ENCODE measurements around the gene XCL2. TPM values are rescaled to one million over a fixed set of nuclear protein-coding genes. Genes with fewer than 3 reads are reported as not detected.

XCL2 gene
- total RNA-seq, 4 donors from 2014 or later = 4.6 TPM; not detected in 3

DNA sequence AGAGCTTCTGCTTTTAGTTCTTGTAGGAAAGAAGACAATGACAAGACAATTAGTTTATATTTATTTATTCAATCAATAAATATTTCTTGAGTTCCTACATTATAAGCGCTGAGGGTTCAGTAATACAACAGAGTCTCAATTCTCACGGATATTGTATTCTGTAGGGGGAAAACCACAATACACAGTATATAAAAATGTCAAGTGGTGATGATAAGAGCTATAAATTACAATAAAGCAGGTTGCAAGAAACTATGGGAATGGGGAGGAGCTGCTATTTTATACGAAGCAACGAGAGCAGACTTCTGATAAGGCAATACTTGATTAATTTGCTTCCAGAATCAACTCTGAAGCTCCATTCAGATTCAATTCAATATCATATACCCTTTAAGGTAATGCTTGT, 22.0 kb upstream of the XCL2 start:
- Histone ChIP-seq H3K4me3 (no peak overlapping the region), H3K9me3 (no peaks in the 10 kb centered on the region), H3K27me3 (no peaks in the 10 kb centered on the region), H3K36me3 (no peaks in the 10 kb centered on the region), H3K4me1 (no peaks in the 10 kb centered on the region), H3K27ac (no peak overlapping the region)
- TF ChIP-seq, protein P1, sequence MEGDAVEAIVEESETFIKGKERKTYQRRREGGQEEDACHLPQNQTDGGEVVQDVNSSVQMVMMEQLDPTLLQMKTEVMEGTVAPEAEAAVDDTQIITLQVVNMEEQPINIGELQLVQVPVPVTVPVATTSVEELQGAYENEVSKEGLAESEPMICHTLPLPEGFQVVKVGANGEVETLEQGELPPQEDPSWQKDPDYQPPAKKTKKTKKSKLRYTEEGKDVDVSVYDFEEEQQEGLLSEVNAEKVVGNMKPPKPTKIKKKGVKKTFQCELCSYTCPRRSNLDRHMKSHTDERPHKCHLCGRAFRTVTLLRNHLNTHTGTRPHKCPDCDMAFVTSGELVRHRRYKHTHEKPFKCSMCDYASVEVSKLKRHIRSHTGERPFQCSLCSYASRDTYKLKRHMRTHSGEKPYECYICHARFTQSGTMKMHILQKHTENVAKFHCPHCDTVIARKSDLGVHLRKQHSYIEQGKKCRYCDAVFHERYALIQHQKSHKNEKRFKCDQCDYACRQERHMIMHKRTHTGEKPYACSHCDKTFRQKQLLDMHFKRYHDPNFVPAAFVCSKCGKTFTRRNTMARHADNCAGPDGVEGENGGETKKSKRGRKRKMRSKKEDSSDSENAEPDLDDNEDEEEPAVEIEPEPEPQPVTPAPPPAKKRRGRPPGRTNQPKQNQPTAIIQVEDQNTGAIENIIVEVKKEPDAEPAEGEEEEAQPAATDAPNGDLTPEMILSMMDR (IDR thresholded peaks at IDR 0.05) = no peak
- no peak for TF ChIP-seq POLR2A (IDR thresholded peaks at IDR 0.05)
- DNase-seq = no peak

DNA sequence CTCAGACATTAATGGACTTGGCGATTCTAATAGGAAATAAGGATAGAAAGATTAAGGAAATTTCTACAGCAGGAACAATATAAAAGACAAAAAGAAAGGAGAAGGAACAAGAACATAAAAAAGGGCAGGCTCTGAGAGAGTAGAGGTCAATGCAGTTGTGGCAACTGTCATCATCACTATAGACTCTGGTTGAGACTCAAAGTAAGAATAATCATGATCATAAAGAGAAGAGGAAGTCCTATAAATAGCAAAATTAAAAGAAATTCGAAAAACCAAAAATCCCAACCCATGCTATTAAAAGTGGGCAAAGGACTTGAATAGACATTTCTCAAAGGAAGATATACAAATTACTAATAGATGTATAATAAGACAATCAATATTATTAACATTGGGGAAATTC, 18.2 kb upstream of the XCL2 start:
- TF ChIP-seq POLR2A (IDR thresholded peaks at IDR 0.05) = no peak
- TF ChIP-seq, protein P1 (IDR thresholded peaks at IDR 0.05) = no peak
- Histone ChIP-seq H3K9me3 (no peaks in the 10 kb centered on the region), H3K4me1 (no peaks in the 10 kb centered on the region), H3K27ac (no peak overlapping the region), H3K4me3 (no peak overlapping the region), H3K27me3 (no peaks in the 10 kb centered on the region), H3K36me3 (no peaks in the 10 kb centered on the region)
- DNase-seq = no peak

GRCh38 chr1:168560370-168560769, 16.6 kb upstream of the XCL2 start:
- no peaks in the 10 kb centered on the region for H3K27me3 ChIP-seq
- TF ChIP-seq POLR2A (IDR thresholded peaks at IDR 0.05) = no peak
- TF ChIP-seq, protein P1 (IDR thresholded peaks at IDR 0.05) = no peak
- no peaks in the 10 kb centered on the region for H3K9me3 ChIP-seq
- H3K36me3 ChIP-seq = no peaks in the 10 kb centered on the region
- no peak overlapping the region for H3K27ac ChIP-seq
- no peaks in the 10 kb centered on the region for H3K4me1 ChIP-seq
- no peak overlapping the region for H3K4me3 ChIP-seq
- no peak for DNase-seq

GRCh38 chr1:168556647-168557046, 12.8 kb upstream of the XCL2 start:
- H3K4me3 ChIP-seq = no peak overlapping the region
- H3K4me1 ChIP-seq = no peaks in the 10 kb centered on the region
- H3K27me3 ChIP-seq = no peaks in the 10 kb centered on the region
- no peak overlapping the region for H3K27ac ChIP-seq
- H3K9me3 ChIP-seq = no peaks in the 10 kb centered on the region
- H3K36me3 ChIP-seq = no peaks in the 10 kb centered on the region
- TF ChIP-seq, protein P1 (IDR thresholded peaks at IDR 0.05) = no peak
- no peak for TF ChIP-seq POLR2A (IDR thresholded peaks at IDR 0.05)
- no peak for DNase-seq

- Histone ChIP-seq H3K27me3 (no peaks in the 10 kb centered on the region), H3K27ac (no peak overlapping the region), H3K9me3 (no peaks in the 10 kb centered on the region), H3K4me3 (no peak overlapping the region), H3K36me3 (no peaks in the 10 kb centered on the region), H3K4me1 (no peaks in the 10 kb centered on the region)
- DNase-seq = no peak
- TF ChIP-seq, protein P1 (IDR thresholded peaks at IDR 0.05) = no peak
- no peak for TF ChIP-seq POLR2A (IDR thresholded peaks at IDR 0.05)
Observed at GRCh38 chr1:168555508-168556046, 11.8 kb upstream of the XCL2 start.
